NCI-H2107 treated with DMSO at 0.1 percent for 48 hours (cell line): Measurements from ENCODE around the gene HEY2.
"Not testable (repeated sequence)": the region's sequence is repeated elsewhere in the genome, so short reads cannot be mapped to it uniquely, and the experiment has no call there.

Source experiments
- DNase-seq: peaks from one replicate; lab custom pipeline; 2025; ENCODE audit not compliant: unreplicated experiment; lab: John Stamatoyannopoulos, UW

HEY2 gene

GRCh38 chr6:125766641-125767040 is 17.2 kb downstream of the HEY2 start:
- no peak for DNase-seq

GRCh38 chr6:125769147-125769783 is 19.8 kb downstream of the HEY2 start:
- DNase-seq: no peak

GRCh38 chr6:125773387-125774341 is 24.2 kb downstream of the HEY2 start:
- DNase-seq: no peak

GRCh38 chr6:125776107-125776826 is 26.8 kb downstream of the HEY2 start:
- DNase-seq: not testable (repeated sequence)

GRCh38 chr6:125779924-125780539 is 30.6 kb downstream of the HEY2 start:
- peak; percentile 94 for DNase-seq

GRCh38 chr6:125780540-125781313 is 31.3 kb downstream of the HEY2 start:
- DNase-seq: peak; percentile 91

GRCh38 chr6:125781314-125781868 is 32.0 kb downstream of the HEY2 start:
- peak; percentile 69 for DNase-seq

GRCh38 chr6:125784365-125784764 is 34.9 kb downstream of the HEY2 start:
- DNase-seq: no peak

- no peak for DNase-seq
Measured at GRCh38 chr6:125787791-125788190, 38.4 kb downstream of the HEY2 start.

- DNase-seq: no peak
Measured at GRCh38 chr6:125789167-125789566, 39.7 kb downstream of the HEY2 start.

GRCh38 chr6:125789576-125790357 is 40.3 kb downstream of the HEY2 start:
- DNase-seq: peak; percentile 63

- peak; percentile 41 for DNase-seq
Measured at GRCh38 chr6:125790358-125791150, 41.1 kb downstream of the HEY2 start, which contains the start of gene NCOA7. TSS of gene NCOA7 (plus strand) at chr6:125790960. CDS start at chr6:125815355, 24,395 bp downstream.

- DNase-seq: peak; percentile 67
Measured at GRCh38 chr6:125791151-125791819, 41.9 kb downstream of the HEY2 start.

- DNase-seq: no peak
Measured at GRCh38 chr6:125791820-125792165, 42.4 kb downstream of the HEY2 start.

GRCh38 chr6:125792172-125792571 is 42.7 kb downstream of the HEY2 start:
- no peak for DNase-seq

- DNase-seq: no peak
Measured at GRCh38 chr6:125792680-125793079, 43.2 kb downstream of the HEY2 start.

- DNase-seq: no peak
Measured at GRCh38 chr6:125793280-125793679, 43.8 kb downstream of the HEY2 start.

- no peak for DNase-seq
Measured at GRCh38 chr6:125793863-125794262, 44.4 kb downstream of the HEY2 start.
